A673 (cell line): Measurements from ENCODE around the gene SLC8A2.

ENCODE experiments used
- CTCF ChIP-seq: fragments of 300-800, 200-600 bp; sonication (generic); conservative IDR thresholded peaks from 2 replicates; pipeline ENCODE4 v1.5.1; 2017; ENCODE audit warnings: low read depth, mild to moderate bottlenecking, antibody characterized with exemption, low read length, moderate library complexity, mixed read lengths
- EZH2 ChIP-seq: fragments of 200-600 bp; sonication (generic); IDR thresholded peaks from 2 replicates; pipeline ENCODE4 v1.6.1; 2017; ENCODE audit warnings: borderline replicate concordance, low read depth, mild to moderate bottlenecking, mixed read lengths, antibody characterized with exemption, low read length; ENCODE audit not compliant: poor library complexity, severe bottlenecking

GRCh38 chr19:47416643-47416985 is 55.1 kb downstream of the SLC8A2 start:
- no peak for TF ChIP-seq CTCF
- no peak for TF ChIP-seq EZH2
